T-cell (primary cell): ENCODE data around the gene PRR22. TPM values are rescaled to one million over a fixed set of nuclear protein-coding genes. Genes with fewer than 3 reads are reported as not detected.

Source experiments
- ATAC-seq, 4 experiments: fragments of 200-7000 bp in 3 of 4; fragments of 150-1000 bp in 1 of 4; cut with Tn5 transposase; replicated peaks in 1 of 4; 1 replicate in 3 of 4; 2 replicates in 1 of 4; pipeline ENCODE4 v1.10.0; 2021; ENCODE audit warnings: moderate library complexity in 3 of 4, mild to moderate bottlenecking in 2 of 4, moderate number of reproducible peaks in 1 of 4
- CTCF ChIA-PET, 2 donors: fragments of 300-600 bp; sonication (Branson Sonifier 250); formaldehyde crosslinking; loops; one replicate each; lab custom pipeline; 2022; ENCODE audit warnings: antibody characterized with exemption in 2 of 2; lab: Charles Lee
- POLR2A ChIA-PET, 2 donors: fragments of 300-600 bp; sonication (Branson Sonifier 250); formaldehyde crosslinking; loops; one replicate each; lab custom pipeline; 2022; ENCODE audit warnings: antibody characterized with exemption in 2 of 2; lab: Charles Lee
- DNase-seq, 35 experiments: peaks; one replicate each; pipeline versions ENCODE4 v3.0.0 to v3.0.0-alpha.2; 2013 to 2023
- H3K27ac ChIP-seq: one replicate; pipeline ENCODE4 v1.5.1; 2013; ENCODE audit warnings: low read length
- H3K27me3 ChIP-seq, 2 experiments: replicated peaks in 1 of 2; 1 replicate in 1 of 2; 2 replicates in 1 of 2; pipeline versions ENCODE4 v1.6.1 to v1.7.0; 2013; ENCODE audit warnings: low read length in 1 of 2, mixed read lengths in 1 of 2; ENCODE audit not compliant: control insufficient read depth in 2 of 2, insufficient read depth in 2 of 2; ENCODE audit errors: extremely low read depth in 1 of 2
- H3K36me3 ChIP-seq, 2 donors: 1 replicate in 1 of 2; 2 replicates in 1 of 2; pipeline versions ENCODE4 v1.6.1 to v1.7.0; 2013; ENCODE audit warnings: low read length in 1 of 2; ENCODE audit not compliant: control insufficient read depth in 2 of 2, insufficient read depth in 1 of 2; ENCODE audit errors: extremely low read depth in 1 of 2
- H3K4me1 ChIP-seq, 2 experiments: 1 replicate in 1 of 2; 2 replicates in 1 of 2; pipeline versions ENCODE4 v1.6.1 to v1.7.0; 2013; ENCODE audit warnings: low read length in 2 of 2, mixed read lengths in 1 of 2; ENCODE audit not compliant: insufficient read depth in 2 of 2, control insufficient read depth in 1 of 2; ENCODE audit errors: extremely low read depth in 1 of 2
- H3K4me3 ChIP-seq, 2 donors: 1 replicate in 1 of 2; 2 replicates in 1 of 2; pipeline versions ENCODE4 v1.5.1 to v1.7.0; 2013; ENCODE audit warnings: mild to moderate bottlenecking in 2 of 2, low read length in 1 of 2, moderate library complexity in 1 of 2; ENCODE audit not compliant: control insufficient read depth in 1 of 2; ENCODE audit errors: extremely low read depth in 1 of 2
- H3K9me3 ChIP-seq: 2 replicates; pipeline ENCODE4 v1.7.0; 2013
- H3K27ac Mint-ChIP-seq, 2 donors: one replicate each; pipeline ENCODE4 v1.8.0; 2020 to 2021; ENCODE audit warnings: mild to moderate bottlenecking in 2 of 2, mixed read lengths in 2 of 2
- H3K27me3 Mint-ChIP-seq, 2 donors: one replicate each; pipeline ENCODE4 v1.8.0; 2021 to 2022; ENCODE audit warnings: mixed read lengths in 2 of 2
- H3K36me3 Mint-ChIP-seq: one replicate; pipeline ENCODE4 v1.8.0; 2021; ENCODE audit warnings: mixed read lengths
- H3K4me1 Mint-ChIP-seq, 3 donors: one replicate each; pipeline ENCODE4 v1.8.0; 2020 to 2022; ENCODE audit warnings: mixed read lengths in 3 of 3, mild to moderate bottlenecking in 1 of 3
- H3K4me3 Mint-ChIP-seq, 3 donors: one replicate each; pipeline ENCODE4 v1.8.0; 2020 to 2022; ENCODE audit warnings: mild to moderate bottlenecking in 3 of 3, mixed read lengths in 3 of 3, moderate library complexity in 3 of 3
- H3K9me3 Mint-ChIP-seq, 3 donors: one replicate each; pipeline ENCODE4 v1.8.0; 2020 to 2022; ENCODE audit warnings: mixed read lengths in 3 of 3
- WGBS: methylation state at CpG from one replicate; pipeline ENCODE4 v1.1.5; 2013; ENCODE audit warnings: missing lambda C conversion rate; ENCODE audit not compliant: insufficient coverage; 5-methylcytosine and 5-hydroxymethylcytosine counted together
- total RNA-seq, 35 experiments: library from RNA in 6 of 35; stranded (reverse) in 6 of 35; fragments of 120-200 nt in 1 of 35; gene quantifications; one replicate each; pipeline versions ENCODE4 v1.2.1 to v1.2.4 and lab custom pipeline; 2013 to 2026

The PRR22 gene
- 1 to 10 TPM; 4.7 to 6.0 (median 5.5) TPM for total RNA-seq
- 1.0 TPM for total RNA-seq (2013)
- 1.0 to 6.5 (median 2.2) reads per million in 29 experiments for total RNA-seq (lab: John Stamatoyannopoulos, UW)

DNA sequence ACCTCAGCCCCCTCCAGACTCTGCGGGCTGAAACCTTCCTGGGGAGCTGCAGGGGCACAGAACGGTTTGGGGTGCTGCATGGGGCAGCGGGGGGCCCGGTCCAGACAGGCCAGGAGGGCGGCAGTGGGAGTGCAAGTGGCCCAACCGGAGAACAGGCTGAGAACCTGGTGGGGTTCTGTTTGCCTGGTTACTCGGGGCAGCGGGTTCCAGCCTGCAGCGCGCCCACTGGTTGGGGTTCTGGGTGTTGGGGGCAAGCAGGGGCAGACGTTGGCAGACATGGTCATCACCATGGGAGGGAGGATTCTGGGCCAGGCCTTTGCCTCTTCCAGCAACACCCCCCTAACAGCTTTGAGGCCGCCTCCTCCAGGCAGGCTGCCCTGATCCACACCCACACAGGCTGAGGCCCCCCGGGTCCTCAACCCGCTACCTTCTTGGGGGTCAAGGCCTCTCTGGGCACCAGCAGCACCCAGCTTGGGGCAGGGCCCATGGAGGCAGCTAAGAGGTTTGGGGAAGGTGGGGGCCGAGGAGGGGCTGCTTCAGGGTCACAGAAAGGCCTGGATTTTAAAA, at the start of gene PRR22:
PRR22 (minus strand) TSS at position 166 of the 567 bp plus-strand sequence; CDS start at position 80, 86 bp downstream.
- no peak for DNase-seq
- Mint-ChIP-seq H3K36me3 (peaks cover 22% of the 10 kb centered on the region), H3K9me3 (no peaks in the 10 kb centered on the region), H3K4me1 (peaks cover under 1 to 5% (median 2%) of the 10 kb centered on the region in 3 donors), H3K27me3 (no peaks in the 10 kb centered on the region), H3K27ac (no peak within 1 kb of the TSS), H3K4me3 (no peak within 1 kb of the TSS)
- Histone ChIP-seq H3K27ac (no peak within 1 kb of the TSS), H3K36me3 (peaks cover 31 to 43% of the 10 kb centered on the region in 2 donors), H3K4me3 (no peak within 1 kb of the TSS), H3K4me1 (peaks cover 0 to under 1% of the 10 kb centered on the region in 2 experiments), H3K27me3 (no peaks in the 10 kb centered on the region), H3K9me3 (no peaks in the 10 kb centered on the region)
- WGBS: 95% methylated on average over 8 of the region's 15 CpGs
- POLR2A ChIA-PET: no interaction called here
- CTCF ChIA-PET: no interaction called here
- ATAC-seq: peak in 1 of 4 experiments; percentile 5

DNA sequence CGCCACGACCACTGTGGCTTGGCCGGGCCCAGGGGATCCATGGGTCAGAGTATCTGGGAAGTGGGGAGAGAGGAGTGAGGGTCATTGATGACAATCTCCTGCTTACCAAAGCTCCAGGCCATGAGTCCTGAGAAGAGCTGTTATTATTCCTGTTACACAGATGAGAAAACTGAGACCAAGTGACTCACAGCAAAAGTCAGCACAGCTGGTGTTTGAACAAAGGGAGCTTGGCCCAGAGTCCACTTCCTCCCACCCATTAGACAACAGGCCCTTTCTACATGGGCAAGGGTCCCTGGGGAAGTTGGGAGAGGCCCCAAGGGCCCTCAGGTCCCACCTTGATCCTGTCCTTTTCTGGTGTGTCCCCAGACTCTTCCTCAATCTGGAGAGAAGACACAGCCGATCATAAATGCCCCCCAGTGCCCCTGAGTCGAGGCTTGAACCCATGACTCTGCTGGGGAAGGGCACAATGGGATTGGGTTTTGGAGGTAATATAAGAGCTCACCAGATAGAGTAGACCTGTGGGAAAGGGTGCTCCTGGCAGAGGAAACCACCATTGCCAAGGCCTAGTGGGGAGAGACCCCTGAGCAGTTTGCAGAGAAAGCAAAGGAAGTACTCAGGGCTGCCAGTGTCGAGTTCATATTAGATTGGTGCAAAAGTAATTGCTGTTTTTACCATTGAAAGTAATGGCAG, 48.1 kb upstream of the PRR22 start:
- 90% methylated on average over 2 of the region's 6 CpGs for WGBS
- Histone ChIP-seq H3K36me3 (no peaks in the 10 kb centered on the region), H3K4me1 (peaks cover 6 to 15% of the 10 kb centered on the region in 2 experiments), H3K9me3 (no peaks in the 10 kb centered on the region), H3K27ac (no peak overlapping the region), H3K27me3 (peaks cover 0 to 31% of the 10 kb centered on the region in 2 experiments), H3K4me3 (no peak overlapping the region)
- H3K4me3 Mint-ChIP-seq: no peak overlapping the region
- H3K36me3 Mint-ChIP-seq: no peaks in the 10 kb centered on the region
- ChIA-PET CTCF (no interaction called here), POLR2A (no interaction called here)
- peaks cover 4 to 14% of the 10 kb centered on the region in 2 donors for H3K27me3 Mint-ChIP-seq
- H3K4me1 Mint-ChIP-seq: peaks cover 5 to 8% (median 6%) of the 10 kb centered on the region in 3 donors
- H3K9me3 Mint-ChIP-seq: no peaks in the 10 kb centered on the region
- ATAC-seq (no peak), DNase-seq (no peak)
- no peak overlapping the region for H3K27ac Mint-ChIP-seq

DNA sequence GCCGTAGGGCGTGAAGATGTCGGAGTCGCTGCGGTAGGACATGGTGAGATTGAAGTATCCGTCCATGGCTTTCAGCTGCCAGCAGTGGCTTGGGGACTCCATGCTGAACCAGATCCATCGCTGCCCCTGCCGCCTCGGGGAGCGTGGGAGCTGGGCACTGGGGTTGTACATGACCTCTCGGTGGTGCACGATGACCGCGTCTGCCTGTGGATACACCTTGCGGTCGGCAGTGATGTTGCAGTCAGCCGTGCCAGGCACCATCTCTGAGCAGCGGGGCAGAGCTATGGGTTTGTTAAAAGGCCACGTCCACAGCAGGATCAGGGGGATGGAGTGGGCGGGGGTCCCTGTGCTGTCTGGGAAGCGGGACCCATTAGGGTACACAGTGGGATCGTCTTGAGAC, 47.5 kb upstream of the PRR22 start:
- no peaks in the 10 kb centered on the region for H3K36me3 ChIP-seq
- Mint-ChIP-seq H3K27ac (no peak overlapping the region), H3K36me3 (no peaks in the 10 kb centered on the region), H3K9me3 (no peaks in the 10 kb centered on the region), H3K4me1 (peaks cover 9 to 12% (median 10%) of the 10 kb centered on the region in 3 donors), H3K27me3 (peaks cover under 1 to 14% of the 10 kb centered on the region in 2 donors), H3K4me3 (no peak overlapping the region)
- H3K27ac ChIP-seq: no peak overlapping the region
- ChIA-PET CTCF (no interaction called here), POLR2A (no interaction called here)
- no peak for DNase-seq
- ATAC-seq: no peak
- H3K4me3 ChIP-seq: no peak overlapping the region
- H3K27me3 ChIP-seq: peaks cover 0 to 31% of the 10 kb centered on the region in 2 experiments
- H3K4me1 ChIP-seq: peaks cover 6 to 21% of the 10 kb centered on the region in 2 experiments
- 97% methylated on average over 22 of the region's 22 CpGs for WGBS
- no peaks in the 10 kb centered on the region for H3K9me3 ChIP-seq

DNA sequence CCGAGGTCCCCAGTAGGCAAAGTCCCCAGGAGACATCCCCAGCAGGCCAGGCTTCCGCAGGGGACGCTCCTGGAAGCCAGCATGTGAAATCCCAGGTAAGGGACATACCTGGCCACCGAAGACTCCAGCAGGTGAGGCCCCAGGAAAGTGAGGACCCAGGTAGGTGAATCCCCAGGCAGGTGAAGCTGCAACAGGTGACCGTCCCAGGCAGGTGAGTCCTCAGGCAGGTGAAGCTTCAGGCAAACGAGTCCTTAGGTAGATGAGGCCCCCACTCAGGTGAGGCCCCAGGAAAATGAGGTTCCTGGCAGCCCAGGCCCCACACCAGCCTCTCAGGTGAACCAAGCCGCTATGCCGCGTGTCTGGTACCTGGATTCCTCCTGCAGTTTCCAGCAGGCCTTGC, 46.6 kb upstream of the PRR22 start:
- ATAC-seq (no peak), DNase-seq (no peak)
- ChIA-PET CTCF (no interaction called here), POLR2A (no interaction called here)
- no peaks in the 10 kb centered on the region for H3K9me3 Mint-ChIP-seq
- no peaks in the 10 kb centered on the region for H3K36me3 Mint-ChIP-seq
- H3K27ac Mint-ChIP-seq: no peak overlapping the region
- Histone ChIP-seq H3K36me3 (no peaks in the 10 kb centered on the region), H3K27me3 (peaks cover 0 to 31% of the 10 kb centered on the region in 2 experiments), H3K27ac (no peak overlapping the region), H3K4me1 (peaks cover 6 to 29% of the 10 kb centered on the region in 2 experiments), H3K9me3 (no peaks in the 10 kb centered on the region), H3K4me3 (no peak overlapping the region)
- 70% methylated on average over 4 of the region's 9 CpGs for WGBS
- H3K27me3 Mint-ChIP-seq: peaks cover 0 to 14% of the 10 kb centered on the region in 2 donors
- H3K4me1 Mint-ChIP-seq: peaks cover 14 to 17% (median 16%) of the 10 kb centered on the region in 3 donors
- no peak overlapping the region for H3K4me3 Mint-ChIP-seq

DNA sequence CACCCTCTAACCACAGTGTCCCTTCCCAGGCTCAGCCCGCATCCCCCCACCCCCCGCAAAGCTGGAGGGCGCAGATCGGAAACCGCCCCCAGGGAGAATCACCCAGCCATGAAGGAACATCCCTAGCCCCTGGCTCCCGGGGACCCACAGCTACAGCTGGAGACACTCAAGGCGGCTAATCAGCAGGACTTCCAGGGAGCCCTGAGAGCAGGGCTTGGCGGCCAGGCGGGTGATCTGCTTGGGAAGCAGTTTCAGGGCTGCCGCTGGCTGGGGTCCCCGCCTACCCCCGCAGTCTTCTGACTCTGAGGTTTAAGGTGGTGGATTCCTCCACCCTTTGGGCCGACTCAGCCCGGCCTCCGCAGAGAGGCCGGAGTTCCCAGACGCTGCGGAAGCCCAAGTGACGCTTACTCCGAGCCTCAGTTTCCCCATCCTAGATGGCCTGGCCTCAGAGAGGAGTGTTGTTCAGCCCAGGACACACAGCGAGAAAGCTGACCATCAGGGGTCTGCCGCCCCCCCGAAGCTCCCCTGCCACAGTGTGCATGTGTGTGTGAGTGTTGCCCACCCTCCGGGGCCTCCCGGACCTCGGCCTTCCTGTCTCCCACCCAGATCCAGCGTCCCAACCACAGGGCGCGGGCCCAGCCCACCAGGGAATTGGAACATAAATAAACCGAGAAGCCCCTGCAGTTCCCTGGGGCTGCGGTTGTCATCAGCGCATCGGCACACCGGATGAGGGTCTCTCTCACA, 45.2 kb upstream of the PRR22 start:
- H3K4me3 ChIP-seq: no peak overlapping the region
- WGBS: 68% methylated on average over 23 of the region's 34 CpGs
- H3K27me3 ChIP-seq: peaks cover 0 to 31% of the 10 kb centered on the region in 2 experiments
- no peaks in the 10 kb centered on the region for H3K9me3 ChIP-seq
- peaks cover 6 to 29% of the 10 kb centered on the region in 2 experiments for H3K4me1 ChIP-seq
- no peak for ATAC-seq
- no peaks in the 10 kb centered on the region for H3K36me3 ChIP-seq
- peak overlapping the region; percentile 21 to 62 (median 51) for H3K4me3 Mint-ChIP-seq
- H3K27ac Mint-ChIP-seq: peak overlapping the region in 1 of 2 donors; percentile 34
- CTCF ChIA-PET: interaction anchor here in 1 of 2 donors (0.6 kb wide), 1 partner anchor 140 kb away, joined by 3 read pairs; no protein-coding TSS in a partner anchor
- POLR2A ChIA-PET: interaction anchor here (0.5 to 0.9 kb wide), 3 partner anchors 17 to 75 kb away, joined by 3 to 5 read pairs (median 3); partner anchors contain the start of gene VMAC (in 1 of the 2)
- peaks cover 0 to 14% of the 10 kb centered on the region in 2 donors for H3K27me3 Mint-ChIP-seq
- H3K36me3 Mint-ChIP-seq: no peaks in the 10 kb centered on the region
- H3K9me3 Mint-ChIP-seq: no peaks in the 10 kb centered on the region
- no peak overlapping the region for H3K27ac ChIP-seq
- no peak for DNase-seq
- H3K4me1 Mint-ChIP-seq: peaks cover 14 to 17% (median 17%) of the 10 kb centered on the region in 3 donors
